OCI-LY7 (cell line): ENCODE results near the gene RIN3.

ENCODE experiments used
- EZH2phosphoT487 ChIP-seq: fragments of 200-600 bp; sonication (generic); IDR thresholded peaks from 2 replicates; pipeline ENCODE4 v1.6.1; 2018; ENCODE audit warnings: low read depth, borderline replicate concordance, mild to moderate bottlenecking, mixed run types, antibody characterized with exemption, low read length, moderate library complexity, mixed read lengths
- TF ChIP-seq, protein P1 (sequence below): fragments of 200-600 bp; sonication (generic); conservative IDR thresholded peaks from 2 replicates; pipeline ENCODE4 v1.5.1; 2014; ENCODE audit warnings: mild to moderate bottlenecking, antibody characterized with exemption, low read length, moderate library complexity, mixed read lengths

DNA sequence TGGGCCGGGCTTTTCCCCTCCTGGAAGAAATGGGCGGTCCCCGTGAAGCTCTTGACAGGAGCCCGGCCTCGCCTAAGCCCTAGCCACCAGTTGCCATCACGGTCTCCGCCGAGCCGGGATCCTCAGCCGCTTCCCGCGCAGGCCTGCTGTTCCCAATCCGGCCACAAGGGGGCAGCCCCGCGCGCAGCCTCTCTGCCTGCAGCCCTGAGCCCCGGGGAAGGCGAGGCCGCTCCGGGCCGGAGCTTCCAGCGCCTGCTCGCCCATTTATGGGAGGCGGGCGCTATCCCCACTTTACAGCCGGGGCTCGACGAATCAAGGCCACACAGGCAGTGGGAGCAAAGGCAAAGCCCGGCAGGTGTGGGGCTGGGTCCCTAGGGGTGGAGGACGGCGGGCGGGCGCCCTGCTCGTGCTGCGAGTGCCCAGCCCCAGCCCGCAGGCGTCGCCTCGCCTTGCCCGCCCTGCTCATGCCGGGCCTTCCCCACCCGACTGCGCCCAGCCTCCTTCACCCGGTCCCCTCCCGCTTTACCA lies 173.4 kb downstream of the RIN3 start:
- no peak for TF ChIP-seq EZH2phosphoT487
- TF ChIP-seq, protein P1, sequence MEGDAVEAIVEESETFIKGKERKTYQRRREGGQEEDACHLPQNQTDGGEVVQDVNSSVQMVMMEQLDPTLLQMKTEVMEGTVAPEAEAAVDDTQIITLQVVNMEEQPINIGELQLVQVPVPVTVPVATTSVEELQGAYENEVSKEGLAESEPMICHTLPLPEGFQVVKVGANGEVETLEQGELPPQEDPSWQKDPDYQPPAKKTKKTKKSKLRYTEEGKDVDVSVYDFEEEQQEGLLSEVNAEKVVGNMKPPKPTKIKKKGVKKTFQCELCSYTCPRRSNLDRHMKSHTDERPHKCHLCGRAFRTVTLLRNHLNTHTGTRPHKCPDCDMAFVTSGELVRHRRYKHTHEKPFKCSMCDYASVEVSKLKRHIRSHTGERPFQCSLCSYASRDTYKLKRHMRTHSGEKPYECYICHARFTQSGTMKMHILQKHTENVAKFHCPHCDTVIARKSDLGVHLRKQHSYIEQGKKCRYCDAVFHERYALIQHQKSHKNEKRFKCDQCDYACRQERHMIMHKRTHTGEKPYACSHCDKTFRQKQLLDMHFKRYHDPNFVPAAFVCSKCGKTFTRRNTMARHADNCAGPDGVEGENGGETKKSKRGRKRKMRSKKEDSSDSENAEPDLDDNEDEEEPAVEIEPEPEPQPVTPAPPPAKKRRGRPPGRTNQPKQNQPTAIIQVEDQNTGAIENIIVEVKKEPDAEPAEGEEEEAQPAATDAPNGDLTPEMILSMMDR = peak; percentile 84
